GM19025 (cell line): Measurements from ENCODE around the gene CSNK1G1.

ENCODE experiments used
- ATAC-seq: cut with Tn5 transposase; IDR thresholded peaks from one replicate; pipeline ENCODE4 v1.9.1; 2021; ENCODE audit warnings: mild to moderate bottlenecking, low read depth, moderate library complexity; ENCODE audit not compliant: unreplicated experiment

Gene CSNK1G1

DNA sequence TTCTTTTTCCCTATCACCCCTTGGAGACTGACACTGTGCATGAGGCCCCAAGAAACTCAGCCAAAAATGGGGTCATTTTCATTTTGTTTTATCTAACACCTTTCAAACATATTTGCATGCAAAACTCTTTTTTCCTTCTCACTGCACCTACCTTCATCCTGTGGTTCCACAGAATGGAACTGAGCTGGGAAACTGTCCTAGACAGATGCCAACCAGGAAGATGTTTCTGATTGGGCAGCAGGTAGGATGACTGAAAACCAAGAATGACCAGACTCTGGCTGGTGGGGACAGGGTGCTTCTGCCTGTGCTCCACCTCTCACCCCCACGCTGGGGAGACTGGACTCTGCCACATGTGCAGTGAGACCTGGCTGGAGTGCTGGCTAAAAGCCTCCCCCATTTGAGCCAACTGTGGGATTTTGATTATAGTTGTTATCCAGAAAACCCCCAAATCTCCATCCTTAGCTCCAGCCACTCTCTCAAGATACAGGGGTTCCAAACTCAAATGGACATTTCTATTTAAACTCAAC, 198.3 kb downstream of the CSNK1G1 start:
- no peak for ATAC-seq

- no peak for ATAC-seq
Observed at GRCh38 chr15:64156652-64157331, 199.2 kb downstream of the CSNK1G1 start.

- no peak for ATAC-seq
Observed at GRCh38 chr15:64155802-64156651, 199.9 kb downstream of the CSNK1G1 start.

DNA sequence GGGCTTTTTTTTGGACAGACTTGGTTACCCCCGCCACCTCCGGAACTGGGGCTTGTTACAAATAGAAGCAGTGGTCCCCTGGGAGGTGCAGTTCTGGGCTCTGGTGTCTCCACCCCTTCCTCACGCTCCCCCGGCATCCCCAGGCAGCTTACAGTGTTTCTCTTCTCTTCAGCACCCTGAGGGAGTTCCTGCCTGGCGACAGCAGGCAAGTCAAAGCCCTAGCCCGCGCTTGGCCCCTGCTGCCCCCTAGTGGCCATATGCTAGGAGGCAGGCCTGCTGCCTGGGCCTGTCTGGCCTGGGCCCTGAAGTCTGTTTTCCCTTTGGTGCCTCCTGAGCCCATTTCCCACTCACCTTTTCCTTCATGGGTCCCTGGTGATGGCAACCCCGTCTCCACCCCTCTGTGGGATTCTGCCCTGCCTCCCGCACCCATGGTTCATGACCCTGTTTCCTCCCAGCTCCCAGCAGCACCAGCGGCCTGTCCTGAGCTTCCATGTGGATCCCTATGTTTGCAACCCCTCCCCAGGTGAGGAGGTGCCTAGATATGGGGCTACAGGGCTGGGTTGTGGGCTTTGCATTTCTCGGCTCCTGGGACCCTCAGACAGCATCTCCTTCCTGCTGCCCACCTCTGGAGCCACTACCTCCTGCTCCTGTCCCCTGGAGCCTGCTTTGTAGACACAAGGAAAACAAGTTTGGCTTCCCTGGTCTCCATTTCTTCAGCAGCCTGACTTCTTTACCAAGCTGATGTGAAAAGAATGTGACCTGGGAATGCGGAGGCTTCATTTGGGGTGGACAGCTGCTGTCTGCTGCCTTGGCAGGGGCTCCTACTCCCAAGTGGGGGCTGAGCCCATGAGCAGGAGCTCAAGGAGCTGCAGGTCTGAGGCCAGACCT, 202.2 kb downstream of the CSNK1G1 start:
- ATAC-seq, result peak; percentile 47

DNA sequence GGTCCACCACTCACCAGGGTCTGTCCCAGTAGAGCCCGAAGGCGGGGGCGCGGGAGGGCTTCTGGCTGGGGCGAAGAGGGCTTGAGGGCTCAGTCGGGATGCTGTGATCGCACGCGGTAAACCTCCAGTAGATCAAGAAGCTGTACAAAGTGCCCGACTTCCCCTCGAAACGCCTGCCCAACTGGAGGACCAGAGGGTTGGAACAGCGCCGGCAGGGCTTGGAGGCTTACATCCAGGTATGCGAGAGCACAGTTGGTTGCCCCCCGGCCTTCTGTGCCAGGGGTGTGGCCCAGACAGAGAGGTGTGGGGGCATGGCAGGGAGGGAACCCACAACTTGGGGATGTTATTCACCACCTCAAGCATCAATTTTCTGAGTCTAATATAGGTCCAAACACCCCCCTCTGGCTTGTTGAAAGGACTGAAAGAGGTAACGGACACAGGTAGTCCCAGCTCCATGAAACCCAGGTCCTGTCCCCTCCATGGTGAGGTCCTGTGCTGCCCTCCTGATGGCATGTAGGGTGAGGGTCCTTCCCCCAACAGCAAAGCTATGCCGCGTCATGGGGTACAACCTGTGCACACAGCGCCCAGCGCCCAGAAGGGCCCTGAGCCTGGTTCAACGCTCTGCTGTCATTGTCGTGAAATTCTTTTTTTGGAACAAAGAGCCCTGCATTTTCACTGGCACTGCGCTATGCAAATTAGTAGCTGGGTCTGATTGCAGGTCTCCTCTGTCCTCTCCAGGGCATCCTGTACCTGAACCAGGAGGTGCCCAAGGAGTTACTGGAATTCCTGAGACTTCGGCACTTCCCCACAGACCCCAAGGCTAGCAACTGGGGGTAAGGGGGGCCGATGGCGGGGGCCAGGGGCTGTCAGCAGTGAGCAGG, 203.2 kb downstream of the CSNK1G1 start:
- ATAC-seq, result no peak

DNA sequence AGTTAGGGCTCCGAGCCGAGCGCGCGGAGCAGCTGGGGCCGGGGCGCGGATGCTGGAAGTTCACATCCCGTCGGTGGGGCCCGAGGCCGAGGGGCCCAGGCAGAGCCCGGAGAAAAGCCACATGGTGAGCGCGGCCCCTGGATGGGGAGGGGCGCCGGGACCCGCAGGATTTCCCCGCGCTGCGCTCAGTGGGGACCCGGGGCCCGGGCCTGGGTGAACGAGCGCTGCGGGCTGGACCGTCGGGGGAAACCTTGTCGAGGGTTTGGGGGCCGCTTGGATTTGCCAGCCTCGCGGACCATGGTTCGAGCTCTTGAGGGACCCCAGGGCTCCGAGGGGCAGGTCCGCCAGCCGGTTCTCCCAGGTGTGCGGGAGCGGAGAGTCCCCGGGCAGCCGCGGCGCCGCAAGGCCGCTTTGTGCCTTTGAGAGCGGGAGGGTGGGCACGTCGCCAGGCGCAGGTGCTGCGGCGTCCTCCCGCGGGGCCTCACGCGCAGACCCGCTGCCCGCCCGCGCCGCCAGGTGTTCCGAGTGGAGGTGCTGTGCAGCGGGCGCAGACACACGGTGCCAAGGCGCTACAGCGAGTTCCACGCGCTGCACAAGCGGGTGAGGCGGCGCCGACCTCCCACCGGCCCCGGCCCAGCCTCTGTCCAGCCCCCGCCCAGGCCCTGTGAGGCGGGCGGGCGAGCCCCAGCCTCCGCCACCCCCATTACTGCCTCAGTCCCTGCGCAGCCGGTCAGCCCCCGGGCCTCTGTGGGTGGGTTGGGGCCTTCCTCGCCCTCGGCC, 204.1 kb downstream of the CSNK1G1 start, which contains the start of gene SNX22:
TSS of gene SNX22 (plus strand) at position 5 of the 780 bp plus-strand sequence. CDS start at position 50, 45 bp downstream.
- peak; percentile 9 for ATAC-seq

GRCh38 chr15:64149893-64150578, 205.9 kb downstream of the CSNK1G1 start:
- ATAC-seq, result no peak

DNA sequence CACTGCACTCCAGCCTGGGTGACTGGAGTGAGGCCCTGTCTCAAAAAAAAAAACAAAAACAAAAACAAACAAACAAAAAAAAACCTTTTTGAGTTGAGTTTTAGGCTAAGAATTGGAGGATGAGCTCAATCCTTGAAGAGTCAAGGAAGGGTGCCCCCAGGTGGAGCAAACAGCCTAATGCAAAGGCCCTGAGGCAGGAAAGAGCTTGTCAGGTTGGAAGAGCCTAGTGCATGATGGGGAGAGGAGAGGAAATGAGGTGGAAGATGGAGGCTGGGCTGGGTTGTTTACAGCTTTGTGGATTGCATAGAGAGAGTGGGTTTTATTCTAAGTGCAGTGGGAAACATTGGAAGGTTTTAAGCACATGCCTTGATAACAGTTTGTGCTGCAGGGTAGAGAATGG, 206.5 kb downstream of the CSNK1G1 start:
- no peak for ATAC-seq

- no peak for ATAC-seq
Observed at GRCh38 chr15:64148581-64148980, 207.4 kb downstream of the CSNK1G1 start.

DNA sequence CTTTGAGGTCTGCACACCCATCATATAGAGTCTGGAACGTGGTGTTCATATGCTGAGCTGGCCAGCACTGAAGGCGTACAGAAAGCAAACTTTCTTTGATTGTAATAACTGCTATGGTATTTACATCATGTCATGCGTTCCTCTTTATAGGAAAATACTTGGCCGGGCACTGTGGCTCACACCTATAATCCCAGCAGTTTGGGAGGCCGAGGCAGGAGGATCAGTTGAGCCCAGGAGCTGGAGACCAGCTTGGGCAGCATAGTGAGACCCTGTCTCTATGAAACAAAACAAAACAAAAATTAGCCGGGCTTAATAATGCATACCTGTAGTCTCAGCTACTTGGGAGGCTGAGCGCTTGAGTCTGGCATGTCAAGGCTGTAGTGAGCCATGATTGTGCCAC, 207.8 kb downstream of the CSNK1G1 start:
- no peak for ATAC-seq

DNA sequence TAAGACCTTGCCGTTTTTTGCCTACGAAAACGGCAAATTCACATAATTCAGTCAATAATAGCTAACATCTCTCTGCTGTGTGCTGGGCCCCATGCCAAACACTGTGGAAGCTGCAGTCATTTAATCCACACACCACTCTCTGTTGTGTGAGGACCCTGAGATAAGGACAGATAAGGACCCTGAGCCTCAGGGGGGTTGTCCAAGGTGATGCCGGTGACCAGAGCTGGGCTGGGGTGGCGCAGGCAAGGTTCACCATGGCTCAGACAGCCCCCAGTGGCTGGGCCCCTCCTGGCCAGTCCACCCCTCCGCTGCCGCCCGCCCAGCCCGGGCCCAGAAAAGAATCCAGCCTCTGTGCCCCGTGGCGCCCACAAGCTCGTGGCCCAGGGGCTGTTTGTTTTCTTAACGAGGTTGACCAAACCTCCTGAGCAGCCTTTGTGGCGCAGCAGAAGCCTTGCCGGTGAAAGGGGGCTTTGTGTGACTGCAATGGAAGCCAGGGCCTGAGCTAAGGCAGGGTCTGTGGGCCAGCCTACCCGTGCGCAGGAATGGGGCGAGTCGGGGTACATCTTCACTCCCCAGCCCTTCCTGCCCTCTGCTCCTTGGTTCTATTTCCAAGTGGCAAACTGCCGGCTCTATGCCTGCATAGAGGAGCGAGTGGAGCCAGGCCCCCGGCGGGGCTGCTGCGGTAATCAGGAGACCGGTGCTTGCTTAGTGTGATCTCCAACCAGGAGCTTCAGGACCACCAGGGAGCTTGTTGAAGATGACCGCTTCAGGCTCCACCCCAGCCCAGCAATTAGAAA, 208.9 kb downstream of the CSNK1G1 start:
- ATAC-seq, result no peak

DNA sequence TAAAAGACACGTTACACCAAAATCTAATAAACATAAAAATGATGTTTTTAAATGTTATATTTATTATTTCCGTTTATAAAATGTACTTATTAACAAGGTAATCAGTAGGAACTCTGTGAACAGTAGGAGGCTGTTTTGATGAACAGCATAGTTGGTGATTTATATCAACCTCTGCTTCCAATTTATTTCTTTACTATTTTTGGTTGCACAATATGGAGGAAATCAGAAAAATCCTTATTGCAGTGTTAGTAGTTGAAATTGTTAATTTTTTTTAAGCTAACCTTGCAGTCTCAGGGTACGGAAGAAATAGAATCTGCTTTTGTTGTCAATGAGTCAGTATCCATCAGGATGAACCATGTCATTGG, 209.5 kb downstream of the CSNK1G1 start:
- ATAC-seq, result no peak

DNA sequence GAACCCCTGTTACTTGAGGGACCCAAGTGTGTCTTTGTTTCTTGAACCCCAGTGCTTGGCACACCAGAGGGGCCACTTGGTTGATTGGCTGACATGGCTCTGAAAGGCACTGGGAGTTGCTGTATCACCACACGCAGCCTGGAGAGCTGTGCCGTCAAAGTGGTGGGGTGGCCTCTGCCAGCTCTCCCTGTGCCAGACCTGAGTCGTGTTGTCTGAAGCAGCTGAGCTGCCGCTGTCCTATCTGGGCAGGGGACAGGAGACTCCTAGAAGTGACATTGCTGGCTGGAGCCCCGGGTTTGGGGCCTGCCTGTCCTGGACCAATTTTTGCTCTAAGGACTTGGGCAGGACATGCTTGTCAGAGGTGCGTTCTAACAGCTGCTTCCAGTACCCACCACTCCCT, 209.9 kb downstream of the CSNK1G1 start:
- ATAC-seq, result no peak

DNA sequence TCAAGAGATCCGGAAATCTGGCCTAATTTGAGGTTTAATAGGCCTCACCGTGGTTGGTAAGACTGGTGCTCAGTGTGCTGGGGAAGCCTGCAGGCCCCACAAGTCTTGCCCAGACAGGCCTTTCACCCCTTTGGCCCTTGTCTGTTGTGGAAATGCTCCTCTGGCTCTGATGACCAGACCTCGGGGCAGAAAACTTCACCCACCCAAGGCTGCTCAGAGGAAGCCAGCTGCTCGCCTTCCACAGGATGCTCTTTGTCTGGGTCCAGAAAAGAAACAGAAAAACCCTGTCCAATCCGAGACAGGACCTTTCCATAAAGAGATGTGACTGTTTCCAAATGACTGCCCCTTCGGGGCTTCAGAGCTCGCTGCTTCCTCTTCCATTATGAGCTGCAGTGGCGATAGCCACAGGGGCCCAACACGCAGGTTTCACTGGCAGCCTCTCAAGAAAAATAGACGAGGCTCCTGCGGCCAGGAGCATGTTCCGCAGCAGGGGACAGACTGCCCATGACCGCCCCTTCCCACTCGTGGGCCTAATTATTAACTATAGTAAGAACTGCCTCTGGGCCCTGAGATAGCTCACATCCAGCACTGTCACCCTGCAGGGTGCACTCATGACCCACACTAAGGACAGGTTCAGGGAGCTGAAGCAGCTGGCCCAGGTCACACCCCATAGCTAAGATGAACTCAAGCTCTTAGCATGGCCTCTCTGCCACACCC, 211.2 kb downstream of the CSNK1G1 start:
- ATAC-seq, result peak; percentile 64

- no peak for ATAC-seq
Observed at GRCh38 chr15:64144192-64144564, 211.8 kb downstream of the CSNK1G1 start.

- ATAC-seq, result no peak
Observed at GRCh38 chr15:64143276-64143675, 212.7 kb downstream of the CSNK1G1 start.
